Transverse colon (tissue), 4 donors: Measurements from ENCODE around the gene MRPL37.

ENCODE experiments used
- EP300 ChIP-seq: sonication (generic); formaldehyde crosslinking; IDR thresholded peaks from one replicate; pipeline ENCODE4 v1.6.1; 2017; ENCODE audit warnings: antibody characterized with exemption, low read depth
- POLR2A ChIP-seq: fragments of 450-650 bp; IDR thresholded peaks from one replicate; pipeline ENCODE4 v1.6.1; 2016; ENCODE audit warnings: antibody characterized with exemption, mild to moderate bottlenecking, moderate library complexity
- POLR2AphosphoS5 ChIP-seq, 3 donors: sonication (generic); formaldehyde crosslinking; IDR thresholded peaks; one replicate each; pipeline ENCODE4 v1.6.1; 2016; ENCODE audit warnings: antibody characterized with exemption in 3 of 3
- TF ChIP-seq, protein P1 (sequence below), 5 experiments: fragments of 200-600 bp in 3 of 5; fragments of 450-650 bp in 2 of 5; sonication (generic) in 3 of 5; IDR thresholded peaks; 1 replicate in 2 of 5; 2 replicates in 3 of 5; pipeline ENCODE4 v1.5.1; 2016 to 2017; ENCODE audit warnings: antibody characterized with exemption in 5 of 5, inconsistent platforms in 3 of 5, mild to moderate bottlenecking in 2 of 5, moderate library complexity in 1 of 5

DNA sequence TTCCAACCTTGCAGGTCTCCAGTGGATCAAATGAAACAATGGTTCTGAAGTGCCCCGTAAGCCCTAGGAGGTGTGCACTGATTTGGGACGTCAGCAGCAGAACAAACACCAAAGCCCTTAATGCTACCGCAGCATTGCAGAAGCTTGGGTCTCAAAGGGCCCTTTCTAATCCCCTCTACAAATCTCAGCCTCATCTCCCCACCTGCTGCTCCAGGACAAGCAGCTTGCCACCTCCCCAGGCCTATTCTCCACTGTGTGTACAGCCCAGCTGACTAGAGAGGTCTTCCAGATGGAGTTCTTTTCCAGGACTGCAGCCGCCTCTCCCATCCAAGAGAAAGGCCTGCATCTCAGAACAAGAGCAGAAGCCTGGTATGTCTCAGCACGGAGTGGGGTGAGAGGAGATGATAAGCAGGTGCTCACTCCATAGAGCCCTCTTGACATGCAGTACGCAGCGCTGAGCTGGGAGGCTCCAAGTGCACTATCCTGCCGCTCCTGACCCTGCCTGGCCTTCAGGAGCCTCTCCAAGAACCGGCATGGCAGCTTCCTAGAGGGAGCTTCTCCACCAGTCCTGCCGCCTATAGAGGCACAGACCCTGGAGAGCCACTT is 46.3 kb downstream of the MRPL37 start:
- TF ChIP-seq, protein P1, sequence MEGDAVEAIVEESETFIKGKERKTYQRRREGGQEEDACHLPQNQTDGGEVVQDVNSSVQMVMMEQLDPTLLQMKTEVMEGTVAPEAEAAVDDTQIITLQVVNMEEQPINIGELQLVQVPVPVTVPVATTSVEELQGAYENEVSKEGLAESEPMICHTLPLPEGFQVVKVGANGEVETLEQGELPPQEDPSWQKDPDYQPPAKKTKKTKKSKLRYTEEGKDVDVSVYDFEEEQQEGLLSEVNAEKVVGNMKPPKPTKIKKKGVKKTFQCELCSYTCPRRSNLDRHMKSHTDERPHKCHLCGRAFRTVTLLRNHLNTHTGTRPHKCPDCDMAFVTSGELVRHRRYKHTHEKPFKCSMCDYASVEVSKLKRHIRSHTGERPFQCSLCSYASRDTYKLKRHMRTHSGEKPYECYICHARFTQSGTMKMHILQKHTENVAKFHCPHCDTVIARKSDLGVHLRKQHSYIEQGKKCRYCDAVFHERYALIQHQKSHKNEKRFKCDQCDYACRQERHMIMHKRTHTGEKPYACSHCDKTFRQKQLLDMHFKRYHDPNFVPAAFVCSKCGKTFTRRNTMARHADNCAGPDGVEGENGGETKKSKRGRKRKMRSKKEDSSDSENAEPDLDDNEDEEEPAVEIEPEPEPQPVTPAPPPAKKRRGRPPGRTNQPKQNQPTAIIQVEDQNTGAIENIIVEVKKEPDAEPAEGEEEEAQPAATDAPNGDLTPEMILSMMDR (IDR thresholded peaks at IDR 0.05): no peak
- TF ChIP-seq POLR2A (no peak), EP300 (no peak), POLR2AphosphoS5 (IDR thresholded peaks at IDR 0.05) (peak in 1 of 3 donors; percentile 64)
